Kidney epithelial cell (primary cell): Measurements from ENCODE around the gene FOXF2. TPM values are rescaled to one million over a fixed set of nuclear protein-coding genes. Genes with fewer than 3 reads are reported as not detected.

Source experiments
- DNase-seq: peaks from one replicate; pipeline ENCODE4 v3.0.0-alpha.2; 2010; ENCODE audit warnings: low read depth
- H3K27me3 ChIP-seq: 2 replicates; pipeline ENCODE4 v1.6.0; 2011; ENCODE audit warnings: low read length; ENCODE audit not compliant: control insufficient read depth, insufficient read depth
- H3K36me3 ChIP-seq: 2 replicates; pipeline ENCODE4 v1.5.1; 2011; ENCODE audit warnings: low read length; ENCODE audit not compliant: control insufficient read depth, insufficient read depth
- H3K4me3 ChIP-seq: 2 replicates; pipeline ENCODE4 v1.5.1; 2011; ENCODE audit warnings: low read depth, mild to moderate bottlenecking, control low read depth, low read length
- CTCF ChIP-seq: IDR thresholded peaks from 2 replicates; pipeline ENCODE4 v1.5.1; 2011; ENCODE audit warnings: mild to moderate bottlenecking, moderate library complexity, low read length, control low read depth, inconsistent platforms; ENCODE audit not compliant: insufficient read depth, poor library complexity, severe bottlenecking
- total RNA-seq: library from RNA; depleted of rRNA; stranded (reverse); fragments of >200 nt; gene quantifications from 2 replicates; pipeline ENCODE4 v1.2.3, GENCODE V29; 2015

Gene FOXF2
- total RNA-seq, 1 donor from 2014 or later: 0.38 TPM

DNA sequence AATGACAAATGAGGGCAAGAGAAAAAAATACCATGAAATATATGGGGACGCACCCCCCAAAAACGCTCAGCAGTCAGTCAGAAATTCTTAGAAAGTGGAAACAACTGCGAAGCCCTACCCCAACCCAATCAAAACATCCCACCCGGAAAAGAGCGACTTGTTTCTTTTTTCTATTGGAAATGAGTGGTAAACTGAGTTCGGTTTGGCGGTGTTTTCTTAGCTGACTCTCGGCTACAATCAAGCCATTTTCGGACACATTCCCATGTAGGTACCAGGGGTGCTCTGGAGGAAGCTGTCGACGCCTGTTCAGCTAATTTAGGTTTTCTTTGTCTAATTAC lies 1.9 kb upstream of the FOXF2 start:
- no peaks in the 10 kb centered on the region for H3K36me3 ChIP-seq
- peaks cover 93% of the 10 kb centered on the region for H3K27me3 ChIP-seq
- H3K4me3 ChIP-seq: no peak overlapping the region
- TF ChIP-seq CTCF: no peak
- DNase-seq: no peak

- no peak for DNase-seq
- no peak overlapping the region for H3K4me3 ChIP-seq
- H3K36me3 ChIP-seq: no peaks in the 10 kb centered on the region
- H3K27me3 ChIP-seq: peaks cover 93% of the 10 kb centered on the region
- TF ChIP-seq CTCF: no peak
Observed at GRCh38 chr6:1387876-1388629, 1.3 kb upstream of the FOXF2 start.

DNA sequence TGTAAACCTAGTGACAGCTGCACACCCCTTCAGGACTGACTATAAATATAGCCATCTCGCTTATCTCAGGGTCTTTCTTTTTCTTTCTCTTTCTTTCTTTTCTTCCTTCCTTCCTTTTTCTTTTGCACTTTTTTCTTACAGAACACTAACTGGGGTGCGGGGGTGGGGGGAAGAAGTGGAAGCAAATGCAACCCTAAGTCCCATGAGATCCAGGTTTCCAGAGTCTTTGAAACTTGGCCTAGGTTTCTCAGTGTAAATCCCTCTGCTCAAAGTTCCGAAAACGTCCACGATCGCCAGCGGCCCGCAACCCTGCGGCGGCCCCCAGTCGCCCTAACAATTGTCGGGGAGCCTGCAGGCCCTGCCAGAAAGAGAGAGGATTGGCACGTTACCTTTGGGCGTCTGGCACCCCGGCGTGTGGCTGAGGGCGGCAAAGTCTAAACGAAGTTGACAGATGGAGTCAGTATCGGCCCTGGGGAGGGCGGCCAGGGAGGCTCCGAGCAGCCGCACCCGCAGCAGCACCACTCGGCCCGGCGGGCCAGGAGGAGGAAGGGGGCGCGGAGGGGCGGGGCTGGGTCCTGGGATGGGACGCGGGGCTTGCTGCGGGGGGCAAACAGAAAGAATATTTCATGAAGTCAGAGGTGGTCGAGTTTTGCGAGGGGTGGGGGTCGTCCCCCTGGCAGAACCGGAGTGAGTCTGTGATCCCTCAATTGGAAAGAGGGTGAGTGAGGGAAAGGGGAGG lies 577 bp upstream of the FOXF2 start:
- DNase-seq: no peak
- no peaks in the 10 kb centered on the region for H3K36me3 ChIP-seq
- peaks cover 93% of the 10 kb centered on the region for H3K27me3 ChIP-seq
- no peak overlapping the region for H3K4me3 ChIP-seq
- no peak for TF ChIP-seq CTCF

GRCh38 chr6:1390133-1390945 lies 963 bp downstream of the FOXF2 start:
- H3K27me3 ChIP-seq: peaks cover 91% of the 10 kb centered on the region
- TF ChIP-seq CTCF: no peak
- peak; percentile 5 for DNase-seq
- no peaks in the 10 kb centered on the region for H3K36me3 ChIP-seq
- H3K4me3 ChIP-seq: no peak overlapping the region

DNA sequence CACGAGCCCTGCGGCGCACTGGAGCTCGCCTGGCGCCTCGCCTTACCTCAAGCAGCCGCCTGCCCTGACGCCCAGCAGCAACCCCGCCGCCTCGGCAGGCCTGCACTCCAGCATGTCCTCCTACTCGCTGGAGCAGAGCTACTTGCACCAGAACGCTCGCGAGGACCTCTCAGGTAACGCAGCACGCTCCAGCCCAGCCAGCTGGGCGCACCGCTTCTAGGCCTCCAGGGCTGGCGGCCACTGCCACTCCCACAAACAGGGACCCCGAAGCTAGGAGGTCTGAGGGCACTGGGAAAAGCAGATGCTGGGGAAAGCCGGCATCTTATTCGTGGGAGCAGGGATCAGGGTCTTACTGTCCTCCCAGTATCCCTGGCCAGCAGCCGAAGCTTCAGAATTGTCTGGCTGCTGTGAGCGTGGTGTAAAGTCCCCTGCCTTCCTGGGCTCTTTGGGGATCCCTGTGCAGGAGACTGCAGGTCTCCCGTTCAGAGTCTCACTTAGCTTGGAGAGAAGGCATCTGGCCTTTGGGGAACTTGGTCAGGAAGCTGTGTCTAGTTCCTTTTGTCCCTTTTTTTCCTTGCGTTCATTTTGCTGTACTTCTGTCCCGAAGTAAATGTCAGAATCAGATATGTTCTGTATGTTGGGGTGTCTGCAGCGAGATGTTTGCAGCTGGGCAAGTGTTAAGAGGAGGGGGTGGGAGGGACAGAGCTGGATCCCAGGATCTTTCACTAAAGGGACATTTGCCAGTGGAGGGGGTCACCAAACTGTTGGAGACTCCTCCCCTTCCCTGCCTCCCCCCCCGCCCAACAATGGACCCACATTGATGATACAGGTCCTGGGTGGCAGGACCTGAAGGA lies 1.8 kb downstream of the FOXF2 start:
- peaks cover 92% of the 10 kb centered on the region for H3K27me3 ChIP-seq
- no peaks in the 10 kb centered on the region for H3K36me3 ChIP-seq
- DNase-seq: no peak
- TF ChIP-seq CTCF: no peak
- H3K4me3 ChIP-seq: no peak overlapping the region
